B cell (primary cell): ENCODE data around the gene TBXAS1. TPM values are rescaled to one million over a fixed set of nuclear protein-coding genes. Genes with fewer than 3 reads are reported as not detected.

Experiments used
- ATAC-seq: fragments of 200-7000 bp; cut with Tn5 transposase; one replicate; pipeline ENCODE4 v1.10.0; 2021; ENCODE audit warnings: low read depth, mild to moderate bottlenecking, moderate number of reproducible peaks, moderate library complexity
- CTCF ChIA-PET: fragments of 350-600 bp; sonication (Branson Sonifier 250); formaldehyde crosslinking; loops from one replicate; lab custom pipeline; 2021; ENCODE audit warnings: antibody characterized with exemption, inconsistent platforms; lab: Charles Lee
- POLR2A ChIA-PET: fragments of 350-600 bp; sonication (Branson Sonifier 250); formaldehyde crosslinking; loops from one replicate; lab custom pipeline; 2021; ENCODE audit warnings: antibody characterized with exemption; lab: Charles Lee
- DNase-seq: peaks from one replicate; pipeline ENCODE4 v3.0.0; 2013
- H2AFZ ChIP-seq: 2 replicates; pipeline ENCODE4 v1.6.1; 2012; ENCODE audit warnings: mild to moderate bottlenecking, low read depth, low read length; ENCODE audit not compliant: insufficient read depth, poor library complexity, severe bottlenecking
- H3K27ac ChIP-seq, 2 donors: 1 replicate in 1 of 2; 2 replicates in 1 of 2; pipeline ENCODE4 v1.5.1; 2012 to 2013; ENCODE audit warnings: low read length in 2 of 2, mild to moderate bottlenecking in 2 of 2, moderate library complexity in 1 of 2
- H3K27me3 ChIP-seq, 4 experiments: fragments of 200-600 bp in 1 of 4; sonication (generic) in 1 of 4; replicated peaks in 1 of 4; 1 replicate in 2 of 4; 2 replicates in 2 of 4; pipeline versions ENCODE4 v1.6.1 to v1.7.0; 2013 to 2016; ENCODE audit warnings: low read length in 3 of 4, mild to moderate bottlenecking in 2 of 4, mixed read lengths in 1 of 4, moderate library complexity in 1 of 4; ENCODE audit not compliant: insufficient read depth in 4 of 4, control insufficient read depth in 3 of 4; ENCODE audit errors: control extremely low read depth in 1 of 4
- H3K36me3 ChIP-seq, 2 experiments: replicated peaks in 1 of 2; 1 replicate in 1 of 2; 2 replicates in 1 of 2; pipeline versions ENCODE4 v1.6.1 to v1.7.1; 2013; ENCODE audit warnings: low read length in 1 of 2; ENCODE audit not compliant: insufficient read depth in 2 of 2, control insufficient read depth in 1 of 2; ENCODE audit errors: control extremely low read depth in 1 of 2, extremely low read depth in 1 of 2
- H3K4me1 ChIP-seq, 2 donors: fragments of 200-600 bp in 1 of 2; sonication (generic) in 1 of 2; 1 replicate in 1 of 2; 2 replicates in 1 of 2; pipeline versions ENCODE4 v1.5.1 to v1.6.1; 2013 to 2017; ENCODE audit warnings: low read length in 2 of 2; ENCODE audit not compliant: control insufficient read depth in 2 of 2, insufficient read depth in 2 of 2
- H3K4me2 ChIP-seq: replicated peaks from 2 replicates; pipeline ENCODE3; 2012; ENCODE audit warnings: mild to moderate bottlenecking, low read depth, low read length; ENCODE audit not compliant: poor library complexity, severe bottlenecking
- H3K4me3 ChIP-seq, 5 experiments: fragments of 200-600 bp in 1 of 5; sonication (generic) in 1 of 5; 1 replicate in 3 of 5; 2 replicates in 2 of 5; pipeline versions ENCODE4 v1.5.1 to v1.7.0; 2011 to 2016; ENCODE audit warnings: low read length in 4 of 5, mild to moderate bottlenecking in 4 of 5, low read depth in 2 of 5, control low read depth in 1 of 5, moderate library complexity in 1 of 5; ENCODE audit not compliant: insufficient read depth in 1 of 5; ENCODE audit errors: control extremely low read depth in 1 of 5, extremely low read depth in 1 of 5
- H3K79me2 ChIP-seq: fragments of 200-600 bp; sonication (generic); one replicate; pipeline ENCODE4 v1.6.0; 2016; ENCODE audit warnings: low read length; ENCODE audit not compliant: control insufficient read depth, insufficient read depth
- H3K9ac ChIP-seq: fragments of 200-600 bp; sonication (generic); 2 replicates; pipeline ENCODE4 v1.6.1; 2017; ENCODE audit warnings: mild to moderate bottlenecking, low read length, moderate library complexity
- H3K9me3 ChIP-seq, 3 donors: one replicate each; pipeline versions ENCODE4 v1.6.1 to v1.7.1; 2013; ENCODE audit warnings: low read length in 2 of 3; ENCODE audit not compliant: control insufficient read depth in 2 of 3, insufficient read depth in 1 of 3; ENCODE audit errors: control extremely low read depth in 1 of 3
- H4K20me1 ChIP-seq: 2 replicates; pipeline ENCODE4 v1.6.0; 2012; ENCODE audit warnings: mild to moderate bottlenecking, low read length; ENCODE audit not compliant: insufficient read depth, control insufficient read depth, poor library complexity, severe bottlenecking
- H3K27ac Mint-ChIP-seq: one replicate; pipeline ENCODE4 v1.8.0; 2021; ENCODE audit warnings: mixed read lengths
- H3K27me3 Mint-ChIP-seq: one replicate; pipeline ENCODE4 v1.8.0; 2021; ENCODE audit warnings: mixed read lengths
- H3K4me1 Mint-ChIP-seq: one replicate; pipeline ENCODE4 v1.8.0; 2021; ENCODE audit warnings: mixed read lengths
- H3K4me3 Mint-ChIP-seq: one replicate; pipeline ENCODE4 v1.8.0; 2021; ENCODE audit warnings: mixed read lengths
- H3K9me3 Mint-ChIP-seq: one replicate; pipeline ENCODE4 v1.8.0; 2022; ENCODE audit warnings: mixed read lengths; ENCODE audit not compliant: insufficient read depth
- CTCF ChIP-seq: fragments of 200-600 bp; IDR thresholded peaks from one replicate; pipeline ENCODE4 v1.8.0; 2022; ENCODE audit warnings: antibody characterized with exemption, mild to moderate bottlenecking
- EZH2 ChIP-seq: IDR thresholded peaks from 2 replicates; pipeline ENCODE4 v1.6.1; 2012; ENCODE audit warnings: borderline replicate concordance, low read depth, mild to moderate bottlenecking, moderate library complexity, low read length; ENCODE audit not compliant: insufficient read depth, poor library complexity, severe bottlenecking
- WGBS: methylation state at CpG from one replicate; pipeline ENCODE4 v1.1.5; 2013; ENCODE audit warnings: missing lambda C conversion rate; ENCODE audit not compliant: insufficient coverage; 5-methylcytosine and 5-hydroxymethylcytosine counted together
- intact Hi-C: fragments of 100-400 bp; cut with micrococcal nuclease; formaldehyde crosslinking; loops from one replicate; pipeline ENCODE4 v1.10.0; 2022
- polyA plus RNA-seq: library from polyadenylated mRNA; depleted of rRNA; stranded (reverse); fragments of >200 nt; gene quantifications from 2 replicates; pipeline ENCODE4 v1.2.3, GENCODE V29; 2012
- total RNA-seq, 2 donors: library from RNA; stranded (reverse); fragments of 120-200 nt in 1 of 2; gene quantifications; 1 replicate in 1 of 2; 2 replicates in 1 of 2; pipeline versions ENCODE4 v1.2.3 to v1.2.4, GENCODE V29; 2013 to 2022

TBXAS1 gene
- total and polyA plus RNA-seq, 2 donors (not counting 1 experiment from before 2014, with no cell fraction given), result 8.1 to 21.0 TPM

- ChIA-PET CTCF (no interaction called here), POLR2A (no interaction called here)
- Histone ChIP-seq H3K27me3 (no peaks in the 10 kb centered on the region), H3K9ac (no peak overlapping the region), H3K9me3 (peaks cover 0 to 3% (median 2%) of the 10 kb centered on the region in 3 donors), H3K4me3 (no peak overlapping the region), H3K27ac (no peak overlapping the region), H3K79me2 (no peaks in the 10 kb centered on the region), H2AFZ (peak overlapping the region; percentile 32), H3K36me3 (no peaks in the 10 kb centered on the region), H3K4me2 (peak overlapping the region; percentile 0), H3K4me1 (no peaks in the 10 kb centered on the region), H4K20me1 (no peaks in the 10 kb centered on the region)
- ATAC-seq, result no peak
- peaks cover 9% of the 10 kb centered on the region for H3K9me3 Mint-ChIP-seq
- intact Hi-C loops, result no loop called here
- no peak overlapping the region for H3K27ac Mint-ChIP-seq
- 65% methylated on average over 6 of the region's 10 CpGs for WGBS
- no peak overlapping the region for H3K4me3 Mint-ChIP-seq
- DNase-seq, result peak; percentile 25
- no peaks in the 10 kb centered on the region for H3K27me3 Mint-ChIP-seq
- TF ChIP-seq EZH2 (no peak), CTCF (no peak)
- H3K4me1 Mint-ChIP-seq, result peaks cover 11% of the 10 kb centered on the region
Measured at GRCh38 chr7:139798221-139798620, 30.8 kb upstream of the TBXAS1 start.

GRCh38 chr7:139798892-139799291, 30.2 kb upstream of the TBXAS1 start:
- WGBS, result 100% methylated on average over 1 of the region's 4 CpGs
- ChIA-PET POLR2A (interaction anchor here (0.7 kb wide), 1 partner anchor 152 kb away, joined by 5 read pairs; no protein-coding TSS in a partner anchor), CTCF (interaction anchor here (1.1 kb wide), 1 partner anchor 19 kb away, joined by 3 read pairs; no protein-coding TSS in a partner anchor)
- no peaks in the 10 kb centered on the region for H3K79me2 ChIP-seq
- H3K4me3 ChIP-seq, result no peak overlapping the region
- Mint-ChIP-seq H3K27me3 (no peaks in the 10 kb centered on the region), H3K4me3 (no peak overlapping the region), H3K27ac (no peak overlapping the region), H3K9me3 (peaks cover 5% of the 10 kb centered on the region), H3K4me1 (peaks cover 11% of the 10 kb centered on the region)
- DNase-seq, result no peak
- H2AFZ ChIP-seq, result no peak overlapping the region
- H3K27ac ChIP-seq, result no peak overlapping the region
- intact Hi-C loops, result no loop called here
- H3K27me3 ChIP-seq, result no peaks in the 10 kb centered on the region
- H3K9ac ChIP-seq, result no peak overlapping the region
- no peaks in the 10 kb centered on the region for H3K36me3 ChIP-seq
- H3K4me2 ChIP-seq, result no peak overlapping the region
- no peaks in the 10 kb centered on the region for H3K4me1 ChIP-seq
- TF ChIP-seq EZH2 (no peak), CTCF (no peak)
- H3K9me3 ChIP-seq, result peaks cover 2 to 10% (median 6%) of the 10 kb centered on the region in 3 donors
- H4K20me1 ChIP-seq, result no peaks in the 10 kb centered on the region
- no peak for ATAC-seq
